Stimulated activated CD4-positive, alpha-beta T cell treated with anti-CD3 and anti-CD28 coated beads, Interleukin-15, amount 100 ng/mL, for 24 hours (primary cell): ENCODE results near the gene TAF10.

Source experiments
- DNase-seq: peaks from one replicate; pipeline ENCODE4 v3.0.0-alpha.2; 2020

TAF10 gene

GRCh38 chr11:6576471-6577373 is 35.3 kb downstream of the TAF10 start:
- DNase-seq = no peak

- DNase-seq = no peak
These were observed 37.0 kb downstream of the TAF10 start for GRCh38 chr11:6574816-6575715.

DNA sequence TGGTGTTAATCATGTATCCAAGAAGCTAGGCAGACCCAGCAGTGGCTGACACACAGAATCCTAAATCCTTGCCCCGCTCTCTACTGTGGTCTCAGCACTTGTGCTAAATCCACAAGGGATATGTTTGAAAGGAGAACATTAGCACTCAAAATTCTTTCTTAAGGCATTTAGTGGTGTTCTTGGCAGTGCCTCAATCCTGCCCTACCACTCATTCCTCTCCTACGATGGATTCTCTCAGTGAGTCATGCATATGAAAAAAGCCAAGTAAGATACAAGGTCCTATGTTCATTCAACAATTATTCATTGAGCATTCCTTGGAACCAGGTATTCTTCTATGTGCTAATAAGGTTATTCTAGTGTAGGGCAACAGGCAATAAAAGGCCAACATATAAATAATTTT is 39.8 kb downstream of the TAF10 start:
- DNase-seq = no peak

- no peak for DNase-seq
These were observed 40.5 kb downstream of the TAF10 start for GRCh38 chr11:6571434-6572008.

DNA sequence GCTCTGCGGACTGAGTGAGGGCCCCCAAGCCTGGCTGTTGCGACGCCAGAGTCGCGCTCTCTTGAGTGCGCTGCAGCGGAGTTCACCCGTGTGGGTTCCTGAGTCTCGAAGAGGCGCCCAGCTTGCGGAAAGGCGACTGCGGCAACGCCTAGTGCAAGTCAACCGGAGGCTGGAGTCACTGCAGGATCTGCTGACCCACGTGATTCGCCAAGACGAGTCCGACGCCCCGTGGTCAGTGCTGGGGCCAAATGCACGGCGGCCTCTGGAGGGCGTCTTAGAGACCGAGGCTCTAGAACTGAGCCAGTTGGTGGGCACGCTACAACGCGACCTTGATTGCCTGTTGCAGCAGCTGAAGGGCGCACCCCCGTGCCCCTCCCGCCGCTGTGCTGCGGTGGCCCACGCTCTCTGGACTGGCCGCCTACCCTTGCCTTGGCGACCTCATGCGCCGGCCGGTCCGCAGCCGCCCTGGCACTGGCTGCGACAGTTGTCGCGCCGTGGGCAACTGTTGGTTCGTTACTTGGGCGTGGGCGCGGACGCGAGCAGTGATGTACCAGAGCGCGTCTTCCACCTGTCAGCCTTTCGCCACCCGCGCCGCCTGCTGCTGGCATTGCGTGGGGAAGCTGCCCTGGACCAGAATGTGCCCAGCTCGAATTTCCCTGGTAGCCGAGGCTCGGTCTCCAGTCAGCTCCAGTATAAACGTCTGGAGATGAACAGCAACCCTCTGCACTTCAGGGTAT is 41.2 kb downstream of the TAF10 start:
- DNase-seq = no peak

- no peak for DNase-seq
These were observed 42.3 kb downstream of the TAF10 start for GRCh38 chr11:6569706-6570105.

- DNase-seq = no peak
These were observed 43.7 kb downstream of the TAF10 start for GRCh38 chr11:6568191-6568918.

GRCh38 chr11:6567371-6567745 is 44.7 kb downstream of the TAF10 start:
- no peak for DNase-seq

DNA sequence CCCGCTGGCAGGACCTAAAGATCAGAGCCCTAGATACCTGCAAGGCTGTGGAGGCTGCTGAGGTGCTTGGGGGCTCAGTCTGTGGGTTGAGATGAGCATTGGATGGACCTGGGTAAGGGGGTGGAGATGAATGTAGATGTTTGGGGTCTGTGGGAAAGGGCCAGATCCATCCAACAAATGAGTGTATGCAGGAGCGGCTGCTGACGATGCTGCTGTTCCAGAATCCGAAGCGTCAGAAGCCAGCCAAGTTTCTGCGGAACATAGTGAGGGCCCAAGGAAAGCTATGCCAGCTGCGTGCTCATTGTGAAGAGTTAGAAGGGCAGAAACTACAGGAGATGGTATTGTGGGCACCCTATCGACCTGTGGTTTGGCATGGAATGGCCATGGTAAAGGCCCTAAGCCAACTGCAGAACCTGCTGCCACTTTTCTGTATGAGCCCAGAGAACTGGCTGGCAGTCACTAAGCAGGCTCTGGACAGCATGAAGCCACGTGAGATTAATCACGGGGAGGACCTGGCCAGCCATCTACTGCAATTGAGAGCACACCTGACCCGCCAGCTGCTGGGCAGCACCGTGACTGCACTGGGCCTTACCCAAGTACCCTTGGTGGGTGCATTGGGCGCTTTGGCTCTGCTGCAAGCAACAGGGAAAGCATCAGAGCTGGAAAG is 45.2 kb downstream of the TAF10 start:
- DNase-seq = no peak

DNA sequence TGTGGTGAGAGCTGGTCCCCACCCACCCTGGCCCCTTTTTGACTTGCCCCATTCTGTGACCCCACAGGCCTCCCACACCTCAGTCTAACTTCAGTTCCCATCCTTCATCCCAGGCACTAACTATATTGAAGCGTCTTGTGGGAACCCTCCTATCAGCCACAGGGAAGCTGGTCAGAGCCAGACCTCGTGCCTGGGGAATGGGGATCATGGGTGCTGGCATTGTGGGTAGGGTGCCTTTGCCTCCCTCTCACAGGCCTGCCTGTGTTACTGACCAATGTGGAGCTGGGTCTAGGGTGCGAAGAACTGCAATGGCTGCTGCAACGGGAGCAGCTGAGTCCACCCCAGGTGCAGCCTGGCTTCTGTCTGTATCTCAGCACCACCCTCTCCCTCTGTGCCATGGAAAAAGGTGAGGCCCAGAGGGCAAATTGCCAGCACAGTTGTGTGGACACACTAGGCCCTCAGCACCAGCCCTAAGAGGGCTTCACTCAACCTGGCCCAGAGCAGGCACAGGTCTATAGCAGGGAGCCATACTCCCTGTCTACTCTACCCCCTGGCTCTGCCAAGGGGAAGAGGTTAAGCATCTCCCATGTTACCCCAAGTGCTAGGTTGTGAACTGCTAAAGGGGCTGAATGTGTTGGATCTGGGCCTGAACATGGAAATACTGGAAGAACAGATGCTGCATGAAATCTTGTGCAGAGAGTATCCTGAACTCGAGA is 45.9 kb downstream of the TAF10 start:
- DNase-seq = no peak

GRCh38 chr11:6565325-6565724 is 46.7 kb downstream of the TAF10 start:
- no peak for DNase-seq

DNA sequence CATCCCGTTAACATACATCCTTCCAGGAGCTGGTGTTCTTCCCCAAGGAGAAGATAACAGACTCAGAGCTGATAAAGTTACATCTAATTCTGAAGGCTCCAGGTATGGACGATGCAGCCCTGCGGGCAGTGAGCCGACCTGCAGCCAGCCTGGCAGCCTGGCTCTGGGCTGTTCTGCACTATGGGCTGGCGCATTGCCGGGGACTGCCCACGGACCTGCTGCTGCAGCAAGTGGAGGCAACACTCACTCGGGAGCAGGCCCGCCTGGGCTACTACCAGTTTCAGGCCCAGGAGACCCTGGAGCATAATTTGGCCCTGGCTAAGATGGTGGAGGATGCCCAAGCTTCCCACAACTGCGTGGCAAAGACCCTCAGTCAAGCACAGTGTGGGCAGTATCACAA is 48.3 kb downstream of the TAF10 start:
- DNase-seq = no peak

DNA sequence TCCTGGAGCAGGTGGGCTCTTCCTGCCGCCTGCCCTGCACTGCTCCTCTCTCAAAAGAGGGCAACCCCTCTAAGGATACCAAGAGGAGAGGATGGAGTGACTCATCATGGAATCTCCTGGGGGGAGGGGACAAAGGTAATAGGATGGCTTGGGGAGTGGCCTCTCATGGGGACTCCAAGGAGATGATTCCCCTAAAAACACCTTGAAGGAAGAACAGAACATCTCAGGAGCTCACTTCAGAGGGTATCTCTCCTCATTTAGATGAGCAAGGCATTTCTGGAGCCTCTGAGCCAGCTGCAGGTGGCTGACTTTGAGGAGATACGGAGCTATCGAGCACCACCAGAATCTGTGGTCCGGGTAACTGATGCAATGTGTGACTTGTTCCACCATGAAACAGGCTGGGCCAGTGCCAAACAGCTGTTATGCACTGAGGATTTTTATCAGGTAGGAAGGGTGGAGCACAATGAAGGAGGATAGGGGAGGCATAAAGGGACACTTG is 48.8 kb downstream of the TAF10 start:
- no peak for DNase-seq

- no peak for DNase-seq
These were observed 50.7 kb downstream of the TAF10 start for GRCh38 chr11:6561288-6561687.
